ENCODE results near the gene OTUD1. TPM values are rescaled to one million over a fixed set of nuclear protein-coding genes. Genes with fewer than 3 reads are reported as not detected.

The OTUD1 gene
- total RNA-seq, 4 donors from 2014 or later, result 23.1 to 34.9 (median 26.0) TPM

GRCh38 chr10:23418051-23418681, 20.7 kb upstream of the OTUD1 start:
- TF ChIP-seq CTCF (IDR thresholded peaks at IDR 0.05) (no peak), EP300 (IDR thresholded peaks at IDR 0.05) (no peak), POLR2AphosphoS5 (IDR thresholded peaks at IDR 0.05) (no peak), POLR2A (IDR thresholded peaks at IDR 0.05) (no peak)
- Histone ChIP-seq H3K27ac (no peak overlapping the region), H3K4me1 (no peaks in the 10 kb centered on the region), H3K4me3 (no peak overlapping the region), H3K27me3 (no peaks in the 10 kb centered on the region), H3K36me3 (no peaks in the 10 kb centered on the region), H3K9me3 (no peaks in the 10 kb centered on the region)
- no peak for DNase-seq (ENCODE audit: low spot score in 2 of 2)
- WGBS, result 93% methylated on average over 3 of the region's 3 CpGs

GRCh38 chr10:23419201-23419600, 19.7 kb upstream of the OTUD1 start:
- no peak overlapping the region for H3K27ac ChIP-seq
- H3K9me3 ChIP-seq, result no peaks in the 10 kb centered on the region
- H3K36me3 ChIP-seq, result no peaks in the 10 kb centered on the region
- no peak for DNase-seq (ENCODE audit: low spot score in 2 of 2)
- no peak for TF ChIP-seq CTCF (IDR thresholded peaks at IDR 0.05)
- TF ChIP-seq EP300 (IDR thresholded peaks at IDR 0.05), result no peak
- no peak for TF ChIP-seq POLR2A (IDR thresholded peaks at IDR 0.05)
- no peak for TF ChIP-seq POLR2AphosphoS5 (IDR thresholded peaks at IDR 0.05)
- H3K4me3 ChIP-seq, result no peak overlapping the region
- no peaks in the 10 kb centered on the region for H3K27me3 ChIP-seq
- no peaks in the 10 kb centered on the region for H3K4me1 ChIP-seq
- 80% methylated on average over 5 of the region's 5 CpGs for WGBS

- WGBS, result 47% methylated on average over 7 of the region's 7 CpGs
- H3K9me3 ChIP-seq, result no peaks in the 10 kb centered on the region
- no peaks in the 10 kb centered on the region for H3K27me3 ChIP-seq
- no peak overlapping the region for H3K4me3 ChIP-seq
- H3K27ac ChIP-seq, result no peak overlapping the region
- no peak for DNase-seq (ENCODE audit: low spot score in 2 of 2)
- no peaks in the 10 kb centered on the region for H3K4me1 ChIP-seq
- no peak for TF ChIP-seq EP300 (IDR thresholded peaks at IDR 0.05)
- no peaks in the 10 kb centered on the region for H3K36me3 ChIP-seq
These were observed 19.1 kb upstream of the OTUD1 start for GRCh38 chr10:23419655-23420329.

GRCh38 chr10:23421397-23421796, 17.5 kb upstream of the OTUD1 start:
- 79% methylated on average over 1 of the region's 1 CpG for WGBS
- no peaks in the 10 kb centered on the region for H3K4me1 ChIP-seq
- no peak for DNase-seq (ENCODE audit: low spot score in 2 of 2)

GRCh38 chr10:23422003-23422411, 16.9 kb upstream of the OTUD1 start:
- no peaks in the 10 kb centered on the region for H3K36me3 ChIP-seq
- no peaks in the 10 kb centered on the region for H3K4me1 ChIP-seq
- no peaks in the 10 kb centered on the region for H3K27me3 ChIP-seq
- no peak for DNase-seq (ENCODE audit: low spot score in 2 of 2)
- H3K9me3 ChIP-seq, result no peaks in the 10 kb centered on the region
- H3K27ac ChIP-seq, result no peak overlapping the region
- TF ChIP-seq POLR2A (IDR thresholded peaks at IDR 0.05) (no peak), CTCF (IDR thresholded peaks at IDR 0.05) (no peak), POLR2AphosphoS5 (IDR thresholded peaks at IDR 0.05) (no peak), EP300 (IDR thresholded peaks at IDR 0.05) (no peak)
- H3K4me3 ChIP-seq, result no peak overlapping the region
- 42% methylated on average over 2 of the region's 2 CpGs for WGBS

More at GRCh38 chr10:23421397-23421796, 17.5 kb upstream of the OTUD1 start:
- no peaks in the 10 kb centered on the region for H3K36me3 ChIP-seq
- H3K27ac ChIP-seq, result no peak overlapping the region
- H3K9me3 ChIP-seq, result no peaks in the 10 kb centered on the region
- no peak overlapping the region for H3K4me3 ChIP-seq
- no peaks in the 10 kb centered on the region for H3K27me3 ChIP-seq
- TF ChIP-seq EP300 (IDR thresholded peaks at IDR 0.05) (no peak), POLR2AphosphoS5 (IDR thresholded peaks at IDR 0.05) (no peak), POLR2A (IDR thresholded peaks at IDR 0.05) (no peak), CTCF (IDR thresholded peaks at IDR 0.05) (no peak)
